ENCODE measurements around the gene SGCA. TPM values are rescaled to one million over a fixed set of nuclear protein-coding genes. Genes with fewer than 3 reads are reported as not detected.
A peak's percentile ranks its signal among the peaks of the same experiment; 100 is the strongest.

The SGCA gene
- polyA plus RNA-seq, 1 experiment = 0.21 TPM

- POLR2A ChIA-PET = interaction anchor here (0.6 kb wide), 1 partner anchor 393 kb away, joined by 3 read pairs; no protein-coding TSS in a partner anchor
- peaks cover 3% of the 10 kb centered on the region for H3K27me3 ChIP-seq (ENCODE audit: control insufficient read depth, insufficient read depth, low read length)
- DNase-seq (ENCODE audit: low read depth, low spot score) = no peak
- H3K27ac ChIP-seq (ENCODE audit: low read depth, low read length) = no peak overlapping the region
- CTCF ChIA-PET = interaction anchor here (0.6 to 3.9 kb wide), 6 partner anchors 8 to 177 kb away, joined by 3 to 21 read pairs (median 6); partner anchors contain the start of gene PDK2
- TF ChIP-seq, protein P1, sequence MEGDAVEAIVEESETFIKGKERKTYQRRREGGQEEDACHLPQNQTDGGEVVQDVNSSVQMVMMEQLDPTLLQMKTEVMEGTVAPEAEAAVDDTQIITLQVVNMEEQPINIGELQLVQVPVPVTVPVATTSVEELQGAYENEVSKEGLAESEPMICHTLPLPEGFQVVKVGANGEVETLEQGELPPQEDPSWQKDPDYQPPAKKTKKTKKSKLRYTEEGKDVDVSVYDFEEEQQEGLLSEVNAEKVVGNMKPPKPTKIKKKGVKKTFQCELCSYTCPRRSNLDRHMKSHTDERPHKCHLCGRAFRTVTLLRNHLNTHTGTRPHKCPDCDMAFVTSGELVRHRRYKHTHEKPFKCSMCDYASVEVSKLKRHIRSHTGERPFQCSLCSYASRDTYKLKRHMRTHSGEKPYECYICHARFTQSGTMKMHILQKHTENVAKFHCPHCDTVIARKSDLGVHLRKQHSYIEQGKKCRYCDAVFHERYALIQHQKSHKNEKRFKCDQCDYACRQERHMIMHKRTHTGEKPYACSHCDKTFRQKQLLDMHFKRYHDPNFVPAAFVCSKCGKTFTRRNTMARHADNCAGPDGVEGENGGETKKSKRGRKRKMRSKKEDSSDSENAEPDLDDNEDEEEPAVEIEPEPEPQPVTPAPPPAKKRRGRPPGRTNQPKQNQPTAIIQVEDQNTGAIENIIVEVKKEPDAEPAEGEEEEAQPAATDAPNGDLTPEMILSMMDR (IDR thresholded peaks at IDR 0.05; ENCODE audit: low read depth, low read length) = no peak
- H3K4me3 ChIP-seq (ENCODE audit: low read depth, low read length) = no peak overlapping the region
- no peaks in the 10 kb centered on the region; the same call in 1 of the 2 replicates for H3K9me3 ChIP-seq (ENCODE audit: control insufficient read depth, insufficient read depth, low read length)
These were observed 45.1 kb upstream of the SGCA start for GRCh38 chr17:50120475-50121253.

GRCh38 chr17:50122945-50123344 lies 42.9 kb upstream of the SGCA start:
- H3K27ac ChIP-seq (ENCODE audit: low read depth, low read length) = no peak overlapping the region
- TF ChIP-seq, protein P1 (IDR thresholded peaks at IDR 0.05; ENCODE audit: low read depth, low read length) = no peak
- H3K4me3 ChIP-seq (ENCODE audit: low read depth, low read length) = no peak overlapping the region
- POLR2A ChIA-PET = interaction anchor here (0.5 to 1.5 kb wide), 4 partner anchors 29 to 170 kb away, joined by 3 to 6 read pairs (median 4); no protein-coding TSS in a partner anchor
- no peaks in the 10 kb centered on the region; the same call in 1 of the 2 replicates for H3K9me3 ChIP-seq (ENCODE audit: control insufficient read depth, insufficient read depth, low read length)
- DNase-seq (ENCODE audit: low read depth, low spot score) = no peak
- peaks cover 3% of the 10 kb centered on the region for H3K27me3 ChIP-seq (ENCODE audit: control insufficient read depth, insufficient read depth, low read length)
- CTCF ChIA-PET = interaction anchor here (0.5 to 3.9 kb wide), 7 partner anchors 29 to 184 kb away, joined by 3 to 21 read pairs (median 4); partner anchors contain the start of gene PDK2

DNA sequence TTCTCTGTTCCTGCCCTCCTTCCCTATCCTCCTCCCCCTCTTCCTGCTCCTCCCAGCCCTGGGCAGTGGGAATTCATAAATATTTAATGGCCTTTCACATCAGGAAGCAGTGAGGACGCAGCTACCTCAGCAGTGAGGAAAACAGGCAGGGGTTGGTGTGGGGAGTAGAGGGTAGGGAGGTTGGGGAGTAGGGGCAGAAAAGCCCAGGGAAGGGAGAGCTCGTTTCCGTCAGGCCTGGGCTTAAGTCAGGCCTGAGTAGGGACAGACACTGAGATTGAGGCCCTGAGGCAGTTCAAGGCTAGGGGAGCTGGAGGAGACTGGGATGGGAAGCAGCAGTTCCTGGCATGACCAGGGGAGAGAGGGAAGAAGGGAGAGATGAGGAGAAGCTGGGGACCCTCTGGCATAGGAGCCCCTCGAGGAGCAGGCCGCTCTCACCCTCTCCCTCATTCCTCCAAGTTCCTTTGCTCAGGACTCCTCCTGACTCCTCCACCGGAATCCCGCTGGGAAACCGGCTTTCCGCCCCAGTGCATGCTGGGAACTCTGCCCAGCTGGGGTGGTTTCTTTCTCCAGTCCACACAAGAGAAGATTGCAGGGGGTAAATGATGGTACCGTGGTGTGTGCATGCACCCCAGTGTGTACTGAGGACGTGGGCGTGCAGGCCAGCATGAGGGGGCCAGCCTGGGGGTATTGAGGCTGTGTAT lies 42.0 kb upstream of the SGCA start:
- Histone ChIP-seq H3K9me3 (ENCODE audit: control insufficient read depth, insufficient read depth, low read length) (no peaks in the 10 kb centered on the region), H3K27ac (ENCODE audit: low read depth, low read length) (peak overlapping the region; percentile 21), H3K4me3 (ENCODE audit: low read depth, low read length) (no peak overlapping the region; the same call in 1 of the 2 replicates), H3K27me3 (ENCODE audit: control insufficient read depth, insufficient read depth, low read length) (peaks cover 2% of the 10 kb centered on the region)
- TF ChIP-seq, protein P1 (IDR thresholded peaks at IDR 0.05; ENCODE audit: low read depth, low read length) = no peak
- ChIA-PET POLR2A (interaction anchor here (0.5 to 1.5 kb wide), 5 partner anchors 8 to 169 kb away, joined by 3 to 6 read pairs (median 4); no protein-coding TSS in a partner anchor), CTCF (interaction anchor here (0.6 to 3.9 kb wide), 5 partner anchors 28 to 175 kb away, joined by 3 to 21 read pairs (median 4); partner anchors contain the start of gene PDK2)
- DNase-seq (ENCODE audit: low read depth, low spot score) = no peak

- Histone ChIP-seq H3K9me3 (ENCODE audit: control insufficient read depth, insufficient read depth, low read length) (no peaks in the 10 kb centered on the region; the same call in 1 of the 2 replicates), H3K27me3 (ENCODE audit: control insufficient read depth, insufficient read depth, low read length) (no peaks in the 10 kb centered on the region), H3K27ac (ENCODE audit: low read depth, low read length) (no peak overlapping the region), H3K4me3 (ENCODE audit: low read depth, low read length) (no peak overlapping the region)
- ChIA-PET POLR2A (no interaction called here), CTCF (interaction anchor here (1.7 kb wide), 1 partner anchor 32 kb away, joined by 3 read pairs; no protein-coding TSS in a partner anchor)
- no peak for DNase-seq (ENCODE audit: low read depth, low spot score)
- TF ChIP-seq, protein P1 (IDR thresholded peaks at IDR 0.05; ENCODE audit: low read depth, low read length) = no peak
These were observed 40.3 kb upstream of the SGCA start for GRCh38 chr17:50125420-50125997.
